Measurements from ENCODE around the gene TGFBR2.
"Not testable (repeated sequence)": the region's sequence is repeated elsewhere in the genome, so short reads cannot be mapped to it uniquely, and the experiment has no call there.

TGFBR2 gene

DNA sequence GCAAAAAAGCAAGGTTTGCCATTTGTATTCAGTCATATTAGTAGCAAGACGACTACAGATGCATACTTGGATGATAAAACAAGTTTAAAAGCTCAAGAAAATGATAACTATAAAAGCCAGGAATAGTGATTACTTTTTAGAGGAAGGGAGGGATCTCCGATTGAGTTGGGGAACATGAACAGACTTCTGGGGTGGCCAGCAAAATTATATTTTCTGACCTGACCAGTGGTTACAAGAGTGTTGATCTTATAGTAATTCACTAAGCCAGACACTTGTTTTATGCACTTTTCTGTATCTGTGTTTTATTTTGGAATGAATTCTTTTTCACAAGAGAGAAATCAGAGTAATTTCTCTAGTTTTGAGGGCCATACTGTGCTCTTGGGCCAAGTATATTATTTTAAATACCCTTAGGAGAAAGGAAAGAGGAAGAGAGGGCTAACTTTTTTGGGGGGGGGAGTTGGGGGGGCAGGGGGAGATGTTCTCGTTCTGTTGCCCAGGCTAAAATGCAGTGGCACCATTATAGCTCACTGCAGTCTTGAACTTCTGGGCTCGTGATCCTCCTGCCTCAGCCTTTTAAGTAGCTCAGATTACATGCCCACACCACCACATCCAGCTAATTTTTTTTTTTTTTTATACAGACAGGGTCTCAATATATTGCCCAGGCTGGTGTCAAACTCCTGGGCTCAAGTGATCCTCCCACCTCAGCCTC lies 57.3 kb downstream of the TGFBR2 start:
- peaks cover 5% of the 10 kb centered on the region for H3K9me3 Mint-ChIP-seq
- peaks cover 93% of the 10 kb centered on the region for H3K4me1 Mint-ChIP-seq
- no peaks in the 10 kb centered on the region for H3K27me3 Mint-ChIP-seq
- H3K36me3 Mint-ChIP-seq, result peaks cover 41% of the 10 kb centered on the region
- H3K4me3 Mint-ChIP-seq, result peak overlapping the region; percentile 63
- peak overlapping the region; percentile 99 for H3K27ac Mint-ChIP-seq

DNA sequence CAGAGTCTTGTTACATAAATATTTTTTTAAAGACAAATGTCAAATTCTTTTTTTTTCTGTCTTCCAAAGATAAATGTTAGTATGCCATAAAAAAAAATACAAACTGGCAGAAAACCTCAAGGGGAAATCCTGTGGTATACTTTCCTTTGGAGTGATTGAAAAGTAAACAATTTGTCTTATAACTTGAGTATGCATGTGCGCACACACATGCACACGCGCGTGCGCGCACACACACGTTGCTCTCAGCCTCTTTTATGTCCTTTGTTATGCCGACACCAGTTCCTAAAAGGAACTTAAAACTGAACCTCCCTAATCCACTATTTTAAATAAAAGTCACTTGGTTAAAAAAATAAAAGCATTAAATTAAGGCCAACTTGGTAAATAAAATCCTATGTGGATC lies 58.1 kb downstream of the TGFBR2 start:
- Mint-ChIP-seq H3K9me3 (peaks cover 5% of the 10 kb centered on the region), H3K36me3 (peaks cover 42% of the 10 kb centered on the region), H3K4me3 (peak overlapping the region; percentile 45), H3K27me3 (no peaks in the 10 kb centered on the region), H3K27ac (peak overlapping the region; percentile 99), H3K4me1 (peaks cover 93% of the 10 kb centered on the region)

DNA sequence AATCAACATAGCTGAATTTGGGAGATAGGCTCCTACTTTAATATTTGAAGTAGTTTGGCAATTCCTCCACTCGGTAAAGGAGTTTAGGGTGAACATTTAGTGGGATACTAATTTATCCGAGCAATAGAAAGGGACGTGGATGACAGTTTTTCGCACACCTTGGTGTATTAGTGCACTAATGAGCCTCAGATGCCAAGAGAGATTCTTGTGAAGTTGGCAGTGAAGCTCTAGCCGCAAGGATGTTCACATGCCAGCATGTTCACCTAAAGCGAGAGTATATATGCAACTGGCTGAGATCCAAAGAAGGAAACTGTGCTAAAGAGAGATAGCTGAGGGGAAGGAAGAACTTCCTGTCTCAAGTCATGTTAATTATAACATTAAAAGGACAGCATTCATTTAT lies 58.5 kb downstream of the TGFBR2 start:
- Mint-ChIP-seq H3K27me3 (no peaks in the 10 kb centered on the region), H3K9me3 (peaks cover 5% of the 10 kb centered on the region), H3K4me3 (peak overlapping the region; percentile 45), H3K27ac (peak overlapping the region; percentile 99), H3K36me3 (peaks cover 46% of the 10 kb centered on the region), H3K4me1 (peaks cover 95% of the 10 kb centered on the region)

GRCh38 chr3:30665539-30665938 lies 59.1 kb downstream of the TGFBR2 start:
- H3K27me3 Mint-ChIP-seq, result no peaks in the 10 kb centered on the region
- peaks cover 5% of the 10 kb centered on the region for H3K9me3 Mint-ChIP-seq
- peaks cover 50% of the 10 kb centered on the region for H3K36me3 Mint-ChIP-seq
- H3K27ac Mint-ChIP-seq, result peak overlapping the region; percentile 99
- H3K4me1 Mint-ChIP-seq, result peaks cover 97% of the 10 kb centered on the region
- H3K4me3 Mint-ChIP-seq, result peak overlapping the region; percentile 45

- H3K27ac Mint-ChIP-seq, result peak overlapping the region; percentile 95
- H3K27me3 Mint-ChIP-seq, result no peaks in the 10 kb centered on the region
- peak overlapping the region; percentile 53 for H3K4me3 Mint-ChIP-seq
- H3K36me3 Mint-ChIP-seq, result peaks cover 49% of the 10 kb centered on the region
- H3K9me3 Mint-ChIP-seq, result no peaks in the 10 kb centered on the region
- peaks cover 97% of the 10 kb centered on the region for H3K4me1 Mint-ChIP-seq
Observed at GRCh38 chr3:30666572-30667279, 60.3 kb downstream of the TGFBR2 start.

DNA sequence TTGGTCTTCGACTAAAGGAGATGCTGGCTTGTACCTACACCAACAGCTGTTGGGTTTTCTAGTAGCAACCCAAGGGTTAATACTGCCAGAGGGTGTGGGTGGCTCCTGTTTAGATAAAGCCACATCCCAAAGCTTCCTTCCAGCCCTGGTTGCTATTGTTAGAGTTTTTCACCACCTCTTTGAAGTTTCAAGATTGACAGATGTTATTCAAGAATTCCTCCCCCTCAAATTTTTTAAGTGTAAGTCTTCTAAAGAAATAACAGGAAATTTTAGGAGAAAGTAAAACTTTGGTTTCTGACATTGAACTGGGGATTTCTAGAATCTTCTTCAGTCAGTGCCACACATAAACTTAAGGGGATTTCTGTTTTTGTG lies 60.9 kb downstream of the TGFBR2 start:
- H3K4me3 Mint-ChIP-seq, result peak overlapping the region; percentile 54
- peaks cover 97% of the 10 kb centered on the region for H3K4me1 Mint-ChIP-seq
- peak overlapping the region; percentile 95 for H3K27ac Mint-ChIP-seq
- no peaks in the 10 kb centered on the region for H3K27me3 Mint-ChIP-seq
- H3K9me3 Mint-ChIP-seq, result no peaks in the 10 kb centered on the region
- peaks cover 50% of the 10 kb centered on the region for H3K36me3 Mint-ChIP-seq

DNA sequence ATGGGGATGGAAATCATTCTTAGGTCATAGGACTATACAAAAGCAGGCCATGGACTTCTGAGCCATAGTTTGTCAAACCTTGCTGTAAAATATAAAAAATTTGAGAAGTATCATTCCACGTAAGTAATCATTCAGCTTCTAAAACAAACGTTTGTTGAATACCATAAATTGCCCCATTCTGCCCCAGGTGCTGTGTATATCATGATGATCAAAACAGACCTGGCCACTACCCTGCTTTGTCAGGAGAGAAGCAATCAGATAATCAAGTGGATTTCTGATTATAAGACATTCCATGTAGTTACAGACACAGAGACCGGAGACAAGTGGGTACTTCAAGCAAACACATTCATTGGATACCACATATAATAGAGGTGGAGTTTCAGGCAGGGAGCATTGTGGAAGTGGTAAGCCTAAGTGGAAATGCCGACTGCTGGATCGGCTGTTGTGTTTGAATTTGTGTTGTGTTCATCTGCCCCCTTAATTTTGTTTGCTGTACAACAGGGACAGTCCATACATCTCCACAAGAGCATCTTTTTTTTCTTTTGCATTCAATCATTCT lies 61.7 kb downstream of the TGFBR2 start:
- no peaks in the 10 kb centered on the region for H3K9me3 Mint-ChIP-seq
- H3K4me3 Mint-ChIP-seq, result peak overlapping the region; percentile 16

DNA sequence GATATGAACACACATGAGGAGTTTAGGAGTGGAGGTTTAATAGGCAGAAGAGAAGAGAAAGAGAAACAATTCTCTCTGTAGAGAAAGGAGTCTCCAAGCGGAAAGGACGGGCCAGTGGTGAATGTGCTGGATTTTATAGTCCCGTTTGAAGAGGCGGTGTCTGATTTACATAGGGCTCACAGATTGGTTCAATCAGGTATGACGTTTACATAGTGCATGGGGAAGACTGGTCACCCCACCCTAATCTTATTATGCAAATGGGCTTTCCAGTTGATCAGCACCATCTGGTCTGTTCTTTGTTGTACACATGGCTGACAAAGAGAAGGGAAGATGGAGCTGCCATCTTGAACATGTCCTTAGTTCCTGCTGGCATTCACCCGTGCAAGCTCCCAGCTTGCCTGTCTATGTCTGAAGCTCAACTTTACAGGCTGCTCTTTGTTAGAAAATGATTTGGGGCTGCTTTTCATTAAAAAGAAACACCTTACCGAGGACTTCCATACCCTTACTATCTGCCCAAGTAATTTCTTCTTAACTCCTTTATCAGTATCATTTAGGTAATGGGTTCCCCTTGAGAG lies 63.0 kb downstream of the TGFBR2 start:
- H3K4me3 Mint-ChIP-seq, H3K27me3 Mint-ChIP-seq, H3K9me3 Mint-ChIP-seq: not testable (repeated sequence)
- peak overlapping the region; percentile 81 for H3K27ac Mint-ChIP-seq
- peaks cover 97% of the 10 kb centered on the region for H3K4me1 Mint-ChIP-seq
- peaks cover 56% of the 10 kb centered on the region for H3K36me3 Mint-ChIP-seq

More for the DNA sequence above, 61.7 kb downstream of the TGFBR2 start:
- H3K36me3 Mint-ChIP-seq, result peaks cover 55% of the 10 kb centered on the region
- peak overlapping the region; percentile 94 for H3K27ac Mint-ChIP-seq
- H3K27me3 Mint-ChIP-seq, result no peaks in the 10 kb centered on the region
- peaks cover 97% of the 10 kb centered on the region for H3K4me1 Mint-ChIP-seq

GRCh38 chr3:30670292-30670691 lies 63.9 kb downstream of the TGFBR2 start:
- H3K4me1 Mint-ChIP-seq, result peaks cover 97% of the 10 kb centered on the region
- peaks cover 63% of the 10 kb centered on the region for H3K36me3 Mint-ChIP-seq
- peak overlapping the region; percentile 81 for H3K27ac Mint-ChIP-seq

DNA sequence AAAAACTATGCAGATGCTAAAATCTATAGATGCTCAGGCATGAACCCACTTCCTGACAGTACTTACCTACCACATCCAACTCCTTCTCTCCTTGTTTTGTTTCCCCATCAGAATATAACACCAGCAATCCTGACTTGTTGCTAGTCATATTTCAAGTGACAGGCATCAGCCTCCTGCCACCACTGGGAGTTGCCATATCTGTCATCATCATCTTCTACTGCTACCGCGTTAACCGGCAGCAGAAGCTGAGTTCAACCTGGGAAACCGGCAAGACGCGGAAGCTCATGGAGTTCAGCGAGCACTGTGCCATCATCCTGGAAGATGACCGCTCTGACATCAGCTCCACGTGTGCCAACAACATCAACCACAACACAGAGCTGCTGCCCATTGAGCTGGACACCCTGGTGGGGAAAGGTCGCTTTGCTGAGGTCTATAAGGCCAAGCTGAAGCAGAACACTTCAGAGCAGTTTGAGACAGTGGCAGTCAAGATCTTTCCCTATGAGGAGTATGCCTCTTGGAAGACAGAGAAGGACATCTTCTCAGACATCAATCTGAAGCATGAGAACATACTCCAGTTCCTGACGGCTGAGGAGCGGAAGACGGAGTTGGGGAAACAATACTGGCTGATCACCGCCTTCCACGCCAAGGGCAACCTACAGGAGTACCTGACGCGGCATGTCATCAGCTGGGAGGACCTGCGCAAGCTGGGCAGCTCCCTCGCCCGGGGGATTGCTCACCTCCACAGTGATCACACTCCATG lies 65.3 kb downstream of the TGFBR2 start:
- Mint-ChIP-seq H3K36me3 (peaks cover 73% of the 10 kb centered on the region), H3K27me3 (no peaks in the 10 kb centered on the region), H3K27ac (peak overlapping the region; percentile 76), H3K9me3 (peaks cover under 1% of the 10 kb centered on the region), H3K4me1 (peaks cover 100% of the 10 kb centered on the region), H3K4me3 (peak overlapping the region; percentile 78)

More at GRCh38 chr3:30670292-30670691, 63.9 kb downstream of the TGFBR2 start:
- Mint-ChIP-seq H3K9me3 (no peaks in the 10 kb centered on the region), H3K4me3 (peak overlapping the region; percentile 61), H3K27me3 (no peaks in the 10 kb centered on the region)

GRCh38 chr3:30672287-30672735 lies 65.9 kb downstream of the TGFBR2 start:
- H3K4me3 Mint-ChIP-seq, result peak overlapping the region; percentile 78
- H3K9me3 Mint-ChIP-seq, result peaks cover 7% of the 10 kb centered on the region
- no peaks in the 10 kb centered on the region for H3K27me3 Mint-ChIP-seq
- peaks cover 79% of the 10 kb centered on the region for H3K36me3 Mint-ChIP-seq
- peak overlapping the region; percentile 76 for H3K27ac Mint-ChIP-seq
- H3K4me1 Mint-ChIP-seq, result peaks cover 100% of the 10 kb centered on the region

DNA sequence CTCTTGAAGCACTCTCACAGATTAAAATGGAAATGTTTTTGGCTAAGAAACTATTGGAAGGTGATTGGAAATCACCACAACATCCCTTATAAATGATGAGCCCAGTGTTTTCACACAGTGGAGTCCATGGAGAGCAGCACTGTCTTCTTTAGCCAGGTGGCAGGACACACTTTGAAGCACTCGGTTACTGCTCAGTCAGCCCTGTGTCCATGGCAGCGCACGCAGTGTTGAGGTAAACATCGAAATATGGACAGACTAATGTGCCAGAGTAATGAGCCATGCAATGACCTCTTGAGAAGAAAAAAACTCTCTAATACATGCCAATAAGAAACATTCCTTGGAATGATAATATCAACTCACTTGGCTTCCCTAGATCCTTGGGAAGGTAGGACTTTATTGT lies 66.6 kb downstream of the TGFBR2 start:
- Mint-ChIP-seq H3K4me1 (peaks cover 100% of the 10 kb centered on the region), H3K27me3 (no peaks in the 10 kb centered on the region), H3K27ac (peak overlapping the region; percentile 91), H3K9me3 (peaks cover 8% of the 10 kb centered on the region), H3K4me3 (peak overlapping the region; percentile 78), H3K36me3 (peaks cover 83% of the 10 kb centered on the region)

DNA sequence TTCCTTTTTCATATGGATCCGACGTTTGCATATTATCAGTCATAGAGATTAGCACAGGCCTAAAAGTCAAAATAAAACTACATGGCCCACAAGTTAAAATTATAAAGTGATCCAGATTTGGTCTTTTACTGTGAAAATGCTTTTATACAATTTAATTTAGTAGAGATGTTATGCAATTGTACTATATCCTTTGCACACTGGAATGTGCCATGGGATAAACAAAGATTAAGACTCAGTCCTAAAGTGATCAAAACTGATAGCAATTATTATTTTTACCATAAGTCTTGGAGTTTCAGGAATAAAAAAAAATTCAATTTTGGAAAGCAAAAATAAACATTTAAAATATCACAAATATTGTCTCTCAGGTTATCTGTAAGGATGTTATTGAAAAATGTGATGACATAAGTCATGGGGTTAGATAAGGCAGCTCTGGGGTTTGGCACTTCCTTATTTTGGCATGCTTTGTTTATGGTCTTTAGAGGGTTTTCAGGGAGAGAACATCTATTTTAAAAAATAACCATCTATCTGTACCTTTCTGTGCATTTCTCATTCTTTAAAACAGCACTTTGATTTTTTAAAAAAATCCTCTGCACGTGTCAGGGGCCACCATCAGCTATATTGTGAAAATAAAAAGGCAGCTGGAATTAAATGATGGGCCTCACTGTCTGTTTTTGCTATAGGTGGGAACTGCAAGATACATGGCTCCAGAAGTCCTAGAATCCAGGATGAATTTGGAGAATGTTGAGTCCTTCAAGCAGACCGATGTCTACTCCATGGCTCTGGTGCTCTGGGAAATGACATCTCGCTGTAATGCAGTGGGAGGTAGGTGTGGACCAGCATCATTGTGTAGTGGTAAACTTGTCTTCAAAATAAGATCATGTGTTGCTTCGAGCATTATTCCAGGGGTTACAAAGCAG lies 67.3 kb downstream of the TGFBR2 start:
- H3K36me3 Mint-ChIP-seq, result peaks cover 78% of the 10 kb centered on the region
- peaks cover 100% of the 10 kb centered on the region for H3K4me1 Mint-ChIP-seq
- peak overlapping the region; percentile 78 for H3K4me3 Mint-ChIP-seq
- no peaks in the 10 kb centered on the region for H3K27me3 Mint-ChIP-seq
- H3K27ac Mint-ChIP-seq, result peak overlapping the region; percentile 91
- H3K9me3 Mint-ChIP-seq, result peaks cover 8% of the 10 kb centered on the region

- H3K9me3 Mint-ChIP-seq, result peaks cover 8% of the 10 kb centered on the region
- H3K27me3 Mint-ChIP-seq, result no peaks in the 10 kb centered on the region
- peak overlapping the region; percentile 71 for H3K4me3 Mint-ChIP-seq
- H3K27ac Mint-ChIP-seq, result peak overlapping the region; percentile 96
- H3K4me1 Mint-ChIP-seq, result peaks cover 98% of the 10 kb centered on the region
- peaks cover 76% of the 10 kb centered on the region for H3K36me3 Mint-ChIP-seq
Observed at GRCh38 chr3:30675006-30675405, 68.6 kb downstream of the TGFBR2 start.

All from activated naive CD4-positive, alpha-beta T cell treated with anti-CD3 and anti-CD28 coated beads, Interleukin-2, amount 50 U/mL, for 24 hours (primary cell).